Effector CD8-positive, alpha-beta T cell (primary cell): ENCODE results near the gene CA6.
"Not testable (repeated sequence)": the region's sequence is repeated elsewhere in the genome, so short reads cannot be mapped to it uniquely, and the experiment has no call there.

Experiments used
- DNase-seq: peaks from one replicate; lab custom pipeline; 2025; lab: John Stamatoyannopoulos, UW
- total RNA-seq, 4 experiments: gene quantifications; one replicate each; lab custom pipeline; 2026; lab: John Stamatoyannopoulos, UW

Gene CA6
- total RNA-seq: 0.49 to 1.1 (median 0.93) reads per million in 4 experiments

- DNase-seq: no peak
Observed at GRCh38 chr1:8945568-8945967, at the start of gene CA6. TSS of gene CA6 (plus strand) at chr1:8945868. CDS start at chr1:8945887, 19 bp downstream.

DNA sequence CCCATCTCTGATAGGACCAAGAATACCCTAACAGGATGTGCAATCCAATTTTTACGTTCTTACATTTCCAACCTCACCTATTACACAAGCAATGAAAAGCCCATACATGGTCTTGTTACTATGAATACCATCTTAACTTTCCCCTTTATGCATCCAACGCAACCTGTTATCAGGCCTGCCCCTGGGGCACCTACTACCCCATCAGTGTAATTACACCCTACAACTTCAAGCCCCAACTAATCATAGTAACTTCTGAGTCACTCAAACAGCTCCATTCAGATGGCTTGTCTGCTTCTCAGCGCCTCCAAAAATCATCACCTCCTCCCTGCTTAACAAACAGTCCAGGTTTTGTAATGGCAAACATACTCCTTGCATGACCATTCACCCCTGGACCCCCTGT is 48.9 kb upstream of the CA6 start:
- not testable (repeated sequence) for DNase-seq

DNA sequence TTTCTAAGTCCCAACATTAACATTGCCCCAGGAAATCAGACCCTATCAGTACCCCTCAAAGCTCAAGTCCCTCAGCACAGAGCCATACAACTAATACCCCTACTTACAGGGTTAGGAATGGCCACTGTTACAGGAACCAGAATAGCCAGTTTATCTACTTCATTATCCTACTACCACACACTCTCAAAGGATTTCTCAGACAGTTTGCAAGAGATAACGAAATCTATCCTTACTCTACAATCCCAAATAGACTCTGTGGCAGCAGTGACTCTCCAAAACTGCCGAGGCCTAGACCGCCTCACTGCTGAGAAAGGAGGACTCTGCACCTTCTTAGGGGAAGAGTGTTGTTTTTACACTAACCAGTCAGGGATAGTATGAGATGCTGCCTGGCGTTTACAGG is 48.2 kb upstream of the CA6 start:
- DNase-seq: not testable (repeated sequence)

DNA sequence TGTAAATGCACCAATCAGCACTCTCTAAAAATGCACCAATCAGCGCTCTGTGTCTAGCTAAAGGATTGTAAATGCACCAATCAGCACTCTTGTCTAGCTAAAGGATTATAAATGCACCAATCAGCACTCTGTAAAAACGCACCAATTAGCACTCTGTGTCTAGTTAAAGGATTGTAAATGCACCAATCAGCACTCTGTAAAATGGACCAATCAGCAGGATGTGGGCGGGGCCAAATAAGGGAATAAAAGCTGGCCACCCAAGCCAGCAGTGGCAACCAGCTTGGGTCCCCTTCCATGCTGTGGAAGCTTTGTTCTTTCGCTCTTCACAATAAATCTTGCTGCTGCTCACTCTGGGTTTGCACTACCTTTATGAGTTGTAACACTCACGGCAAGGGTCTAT is 47.2 kb upstream of the CA6 start:
- not testable (repeated sequence) for DNase-seq

DNA sequence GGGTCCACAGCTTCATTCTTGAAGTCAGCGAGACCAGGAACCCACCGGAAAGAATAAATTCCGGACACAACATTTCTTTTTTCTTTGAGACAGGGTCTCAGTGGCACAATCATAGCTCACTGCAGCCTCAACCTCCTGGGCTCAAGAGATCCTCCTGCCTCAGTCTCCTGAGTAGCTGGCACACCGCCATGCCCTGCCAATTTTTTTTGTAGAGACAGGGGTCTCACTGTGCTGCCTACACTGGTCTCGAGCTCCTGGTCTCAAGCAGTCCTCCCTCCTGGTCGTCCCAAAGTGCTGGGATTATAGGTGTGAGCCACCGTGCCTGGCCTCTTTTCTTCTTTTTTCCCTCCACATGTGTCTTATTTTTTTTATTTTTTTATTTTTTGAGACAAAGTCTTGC is 46.6 kb upstream of the CA6 start:
- DNase-seq: no peak

DNA sequence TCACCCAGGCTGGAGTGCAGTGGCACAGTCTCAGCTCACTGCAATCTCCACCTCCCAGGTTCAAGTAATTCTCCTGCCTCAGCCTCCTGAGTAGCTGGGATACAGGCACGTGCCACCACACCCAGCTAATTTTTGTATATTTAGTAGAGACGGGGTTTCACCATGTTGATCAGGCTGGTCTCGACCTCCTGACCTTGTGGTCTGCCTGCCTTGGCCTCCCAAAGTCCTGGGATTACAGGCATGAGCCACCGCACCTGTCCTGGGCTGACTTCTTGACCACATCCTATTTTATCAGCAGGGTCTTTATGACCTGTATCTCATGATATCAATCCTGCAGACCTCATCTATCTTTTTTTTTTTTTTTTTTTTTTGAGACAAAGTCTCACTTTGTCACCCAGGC is 45.0 kb upstream of the CA6 start:
- DNase-seq: not testable (repeated sequence)

DNA sequence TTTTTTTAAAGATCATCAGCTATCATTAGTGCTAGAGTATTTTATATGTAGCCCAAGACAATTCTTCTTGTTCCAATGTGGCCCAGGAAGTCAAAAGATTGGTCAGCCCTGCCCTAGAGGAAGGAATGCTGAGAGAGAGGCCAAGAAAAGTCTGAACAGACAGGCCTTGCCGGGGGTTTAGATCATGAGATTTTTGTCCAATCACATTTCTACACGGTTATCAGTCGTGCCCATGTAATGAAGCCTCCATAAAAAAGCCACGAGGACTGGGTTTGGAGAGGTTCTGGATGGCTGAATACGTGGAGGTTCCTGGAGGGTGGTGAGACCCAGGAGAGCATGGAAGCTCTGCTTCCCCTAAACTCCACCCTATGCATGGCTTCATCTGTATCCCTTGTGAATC is 42.9 kb upstream of the CA6 start:
- DNase-seq: no peak

- no peak for DNase-seq
Observed at GRCh38 chr1:8903410-8903809, 42.3 kb upstream of the CA6 start.

DNA sequence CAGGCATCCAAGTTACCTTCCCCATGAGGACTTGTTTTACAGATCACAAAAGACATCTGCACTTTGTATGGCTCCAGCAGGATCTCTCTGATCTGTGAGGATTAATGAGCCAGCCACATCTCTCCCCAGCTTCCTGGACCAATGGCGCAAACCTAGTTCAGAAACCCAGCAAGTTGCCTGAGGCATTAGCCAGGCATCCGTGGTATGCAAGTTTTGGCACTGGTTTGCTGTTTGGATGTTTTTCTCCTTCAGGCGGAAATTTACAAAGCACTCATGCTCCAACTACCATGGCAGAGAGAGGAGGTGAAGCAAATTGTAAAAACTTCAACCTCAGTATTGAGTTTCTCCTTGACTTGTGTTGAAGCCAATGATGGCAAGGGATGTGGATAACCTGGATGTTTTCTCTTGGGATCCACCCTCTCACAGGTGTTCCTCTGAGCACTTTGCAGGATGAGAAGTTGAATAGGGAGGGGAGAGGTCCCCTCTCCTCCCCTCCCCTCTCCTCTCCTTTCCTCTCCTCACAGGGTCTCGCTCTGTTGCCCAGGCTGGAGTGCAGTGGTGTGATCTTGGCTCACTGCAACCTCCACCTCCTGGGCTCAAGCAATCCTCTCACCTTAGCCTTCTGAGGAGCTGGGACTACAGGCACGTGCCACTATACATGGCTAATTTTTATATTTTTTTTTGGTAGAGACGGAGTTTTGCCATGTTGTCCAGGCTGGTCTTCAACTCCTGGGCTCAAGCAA is 41.6 kb upstream of the CA6 start:
- DNase-seq: no peak

DNA sequence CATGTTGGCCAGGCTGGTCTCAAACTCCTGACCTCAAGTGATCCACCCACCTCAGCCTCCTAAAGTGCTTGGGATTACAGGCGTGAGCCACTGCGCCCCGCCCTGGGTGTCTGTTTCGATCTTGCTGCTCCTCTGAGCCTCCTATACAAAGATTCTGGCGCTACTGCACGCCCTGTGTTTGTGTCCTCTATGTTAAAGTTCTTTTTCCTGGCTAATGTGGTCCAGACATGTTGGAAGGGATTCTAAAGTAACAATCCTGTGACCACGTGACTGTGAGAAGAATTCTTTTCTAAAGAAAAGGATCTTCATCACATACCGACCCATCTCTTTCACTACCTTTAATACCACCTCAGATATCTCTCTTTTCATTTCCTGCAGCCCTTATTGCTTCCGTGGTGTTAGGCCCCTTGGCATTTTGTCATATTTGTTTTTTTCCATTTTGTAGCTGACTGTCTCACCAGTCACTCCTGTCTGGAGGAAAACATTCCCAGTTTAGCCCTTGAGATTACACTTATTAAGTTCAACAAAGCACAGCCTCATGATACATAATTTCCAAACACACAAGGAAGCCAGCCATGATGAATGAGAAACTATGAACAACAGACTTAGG is 40.0 kb upstream of the CA6 start:
- no peak for DNase-seq

DNA sequence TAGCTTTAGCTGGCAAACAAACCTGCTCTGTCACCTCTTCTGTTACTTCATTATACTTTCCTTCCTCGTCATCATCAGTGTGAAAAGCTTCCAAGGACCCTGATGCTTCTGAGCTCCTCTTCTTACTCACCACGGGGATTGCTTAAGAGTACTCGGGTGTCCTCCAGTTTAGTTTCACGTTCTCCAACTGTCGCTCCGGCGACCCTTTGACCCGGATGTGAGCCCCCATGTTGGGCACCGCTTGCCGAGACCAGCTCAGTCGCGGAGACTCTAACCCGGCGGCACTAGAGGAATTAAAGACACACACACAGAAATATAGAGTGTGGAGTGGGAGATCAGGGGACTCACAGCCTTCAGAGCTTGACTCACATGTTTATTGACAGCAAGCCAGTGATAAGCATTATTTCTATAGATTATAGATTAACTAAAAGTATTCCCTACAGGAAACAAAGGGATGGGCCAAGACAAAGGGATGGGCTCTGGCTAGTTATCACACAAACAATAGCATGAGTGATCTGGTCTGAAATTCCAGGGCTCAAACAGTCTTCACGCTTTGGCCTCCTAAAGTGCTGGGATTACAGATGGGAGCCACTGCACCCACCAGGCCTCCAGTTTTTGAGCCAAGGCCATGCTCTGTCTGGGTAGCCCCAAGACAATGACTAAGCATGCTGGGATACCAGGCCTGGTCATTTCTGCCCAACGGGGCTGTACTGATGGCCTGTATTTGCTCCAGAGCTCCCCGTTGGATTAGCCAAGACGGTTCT is 37.1 kb upstream of the CA6 start:
- no peak for DNase-seq

- DNase-seq: no peak
Observed at GRCh38 chr1:8910331-8910730, 35.3 kb upstream of the CA6 start.

DNA sequence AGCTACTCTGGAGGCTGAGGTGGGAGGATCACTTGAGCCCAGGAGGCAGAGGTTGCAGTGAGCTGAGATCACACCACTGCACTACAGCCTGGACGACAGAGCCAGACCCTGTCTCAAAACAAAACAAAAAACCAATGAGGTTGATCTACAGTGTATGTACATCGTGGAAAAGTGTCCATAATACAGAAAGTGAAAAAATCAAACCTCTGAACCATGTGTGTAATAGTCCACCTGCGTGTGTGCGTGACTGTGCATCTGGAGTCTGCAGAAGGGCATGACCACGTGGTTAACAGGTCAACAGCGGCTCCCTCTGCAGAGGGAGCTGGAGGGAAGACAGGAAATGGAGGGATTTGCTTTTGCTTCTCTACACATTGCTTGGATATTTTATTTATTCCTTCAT is 34.8 kb upstream of the CA6 start:
- no peak for DNase-seq

- no peak for DNase-seq
Observed at GRCh38 chr1:8911416-8912309, 34.0 kb upstream of the CA6 start.

GRCh38 chr1:8913457-8913856 is 32.2 kb upstream of the CA6 start:
- DNase-seq: no peak

DNA sequence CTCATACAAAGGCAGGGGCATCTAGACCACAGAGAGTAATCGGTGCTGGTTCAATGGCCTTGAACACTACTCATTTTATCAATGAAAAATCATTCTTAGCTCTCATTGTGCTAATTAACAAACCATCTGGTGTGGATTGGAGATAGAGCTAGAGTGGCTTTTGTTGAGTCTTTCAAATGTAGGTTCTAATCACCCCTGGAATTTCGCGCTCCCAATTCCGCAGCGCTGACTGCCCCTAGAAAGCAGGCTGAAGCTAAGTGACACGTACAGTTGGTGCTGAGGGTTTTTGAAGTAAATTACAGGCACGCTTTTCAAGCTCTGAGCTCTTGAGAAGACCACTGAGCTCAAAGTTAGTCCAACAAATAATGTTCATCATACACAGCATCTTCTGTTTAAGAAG is 31.2 kb upstream of the CA6 start:
- DNase-seq: no peak

DNA sequence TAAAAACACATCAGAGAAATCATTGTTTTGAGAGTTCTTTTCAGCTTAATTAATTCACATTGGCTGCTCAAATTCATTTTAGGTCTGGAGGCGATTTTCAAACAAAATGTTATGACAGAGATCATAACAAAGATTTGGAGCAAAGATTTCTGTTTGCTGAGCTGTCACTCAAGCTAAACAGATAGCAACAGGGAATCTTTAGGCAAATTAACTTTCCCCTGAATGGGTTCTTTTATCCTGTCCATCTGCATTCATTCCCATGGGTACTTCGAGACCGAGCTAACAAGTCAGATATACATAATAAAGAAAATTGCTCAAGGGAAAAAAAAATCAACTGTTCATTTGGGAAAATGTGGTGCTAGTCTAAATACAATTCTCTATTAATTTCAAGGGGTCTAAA is 30.2 kb upstream of the CA6 start:
- no peak for DNase-seq

DNA sequence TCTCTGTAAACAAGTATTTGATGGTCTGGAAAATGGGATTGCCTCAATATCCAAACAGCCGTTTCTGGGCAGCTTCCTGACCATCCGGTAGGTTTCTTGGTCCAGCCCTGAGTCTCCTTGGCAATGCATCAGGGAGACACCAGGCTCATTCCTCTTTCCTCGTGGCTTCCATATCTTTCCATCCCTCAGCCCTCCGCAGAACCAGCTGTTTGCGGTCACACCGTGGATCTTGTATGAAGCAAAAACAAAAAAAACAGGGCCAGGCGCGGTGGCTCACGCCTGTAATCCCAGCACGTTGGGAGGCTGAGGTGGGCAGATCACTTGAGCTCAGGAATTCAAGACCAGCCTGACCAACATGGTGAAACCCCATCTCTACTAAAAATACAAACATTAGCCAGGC is 28.1 kb upstream of the CA6 start:
- DNase-seq: not testable (repeated sequence)

DNA sequence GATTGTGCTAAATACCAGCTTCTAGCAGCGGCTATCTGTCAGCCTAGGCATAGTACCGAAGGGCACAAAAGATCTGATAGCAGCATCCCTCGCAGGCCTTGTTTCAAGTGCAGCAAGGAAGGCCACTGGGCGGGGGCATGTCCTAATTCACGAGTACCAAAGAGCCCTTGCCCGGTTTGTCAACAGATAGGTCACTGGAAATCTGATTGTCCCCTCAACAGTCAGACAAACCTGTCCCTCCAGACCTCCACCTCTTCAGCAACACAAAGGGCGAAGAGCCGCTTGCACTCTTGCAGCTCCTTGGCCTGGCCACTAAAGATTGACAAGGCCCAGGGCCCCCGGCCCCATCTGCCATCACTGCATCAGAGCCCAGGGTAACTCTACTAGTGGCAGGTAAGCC is 22.7 kb upstream of the CA6 start:
- DNase-seq: no peak

DNA sequence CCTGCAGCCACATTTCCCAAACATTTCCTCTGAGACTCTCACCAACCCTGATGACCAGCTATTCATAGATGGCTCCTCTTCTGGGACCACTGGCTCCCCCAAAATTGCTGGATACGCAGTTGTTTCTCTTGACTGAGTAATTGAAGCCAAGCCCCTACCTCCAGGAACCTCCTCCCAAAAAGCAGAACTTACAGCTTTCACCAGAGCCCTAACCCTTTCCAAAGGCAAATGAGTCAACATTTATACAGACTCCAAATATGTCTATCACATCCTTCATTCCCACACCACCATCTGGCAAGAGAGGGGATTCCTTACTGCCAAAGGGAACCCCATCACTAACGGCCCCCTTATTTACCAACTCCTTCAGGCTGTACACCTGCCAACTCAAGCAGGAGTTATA is 20.3 kb upstream of the CA6 start:
- no peak for DNase-seq

DNA sequence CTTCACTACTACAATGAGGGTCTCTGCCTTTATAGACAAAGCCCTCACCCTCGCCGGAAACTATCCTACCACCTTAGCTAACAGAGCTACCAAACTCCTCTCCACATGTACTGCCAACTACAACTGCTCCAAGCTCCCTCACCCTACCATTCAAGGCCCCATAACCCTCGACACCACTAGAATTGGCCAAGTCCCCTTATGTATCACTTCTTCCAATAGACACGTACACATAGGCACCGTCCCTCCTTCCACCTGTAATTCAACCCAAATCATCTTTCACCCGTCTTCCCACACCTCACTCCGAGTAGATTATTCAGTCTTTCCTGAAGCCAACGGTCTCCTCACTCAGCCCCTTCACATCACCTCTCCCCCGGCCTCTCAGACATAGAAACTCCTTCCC is 19.7 kb upstream of the CA6 start:
- no peak for DNase-seq
